Fibroblast of skin of abdomen (primary cell): ENCODE data around the gene INMT.

Source experiments
- DNase-seq: peaks from one replicate; pipeline ENCODE4 v3.0.0-alpha.2; 2013

INMT gene

DNA sequence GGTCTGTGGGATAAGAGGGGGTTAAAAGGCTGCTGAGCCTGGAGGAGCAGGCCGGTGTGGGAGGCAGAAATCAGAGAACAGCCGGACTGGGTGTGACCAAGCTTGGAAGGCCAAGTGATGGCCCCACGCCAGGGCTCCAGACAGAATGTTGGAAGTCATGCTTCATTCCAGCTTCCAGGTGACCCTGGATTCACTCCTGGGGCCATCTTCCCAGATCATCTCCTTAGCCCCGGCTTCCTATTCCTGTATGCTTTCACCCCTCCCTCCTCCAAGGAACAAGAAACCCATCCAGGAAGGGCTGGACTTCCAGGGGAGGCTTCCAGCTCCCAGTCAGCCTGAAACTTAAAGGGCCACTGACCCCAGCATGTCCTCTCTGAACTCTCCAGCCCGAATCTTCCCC, 1.0 kb downstream of the INMT start:
- DNase-seq: no peak

DNA sequence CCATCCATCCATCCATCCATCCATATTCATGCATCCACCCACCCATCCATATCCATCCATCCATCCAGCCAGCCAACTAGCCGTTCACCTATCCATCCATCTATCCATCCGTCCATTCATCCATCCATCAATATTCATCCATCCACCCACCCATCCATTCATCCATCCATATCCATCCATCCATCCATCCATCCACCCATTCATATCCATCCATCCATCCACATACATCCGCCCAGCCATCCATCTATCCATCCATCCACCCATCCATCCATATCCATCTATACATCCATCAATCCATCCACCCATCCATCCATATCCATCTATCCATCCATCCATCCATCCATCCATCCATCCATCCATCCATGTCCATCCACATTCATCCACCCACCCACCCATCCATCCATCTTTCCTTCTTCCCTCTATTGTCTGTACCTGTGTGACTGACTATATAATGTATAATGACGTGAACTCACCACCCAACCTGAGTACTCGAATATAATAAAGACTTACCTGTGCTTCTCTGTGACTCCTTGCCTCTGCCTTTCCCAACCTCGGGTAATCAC, 2.5 kb downstream of the INMT start:
- DNase-seq: no peak

DNA sequence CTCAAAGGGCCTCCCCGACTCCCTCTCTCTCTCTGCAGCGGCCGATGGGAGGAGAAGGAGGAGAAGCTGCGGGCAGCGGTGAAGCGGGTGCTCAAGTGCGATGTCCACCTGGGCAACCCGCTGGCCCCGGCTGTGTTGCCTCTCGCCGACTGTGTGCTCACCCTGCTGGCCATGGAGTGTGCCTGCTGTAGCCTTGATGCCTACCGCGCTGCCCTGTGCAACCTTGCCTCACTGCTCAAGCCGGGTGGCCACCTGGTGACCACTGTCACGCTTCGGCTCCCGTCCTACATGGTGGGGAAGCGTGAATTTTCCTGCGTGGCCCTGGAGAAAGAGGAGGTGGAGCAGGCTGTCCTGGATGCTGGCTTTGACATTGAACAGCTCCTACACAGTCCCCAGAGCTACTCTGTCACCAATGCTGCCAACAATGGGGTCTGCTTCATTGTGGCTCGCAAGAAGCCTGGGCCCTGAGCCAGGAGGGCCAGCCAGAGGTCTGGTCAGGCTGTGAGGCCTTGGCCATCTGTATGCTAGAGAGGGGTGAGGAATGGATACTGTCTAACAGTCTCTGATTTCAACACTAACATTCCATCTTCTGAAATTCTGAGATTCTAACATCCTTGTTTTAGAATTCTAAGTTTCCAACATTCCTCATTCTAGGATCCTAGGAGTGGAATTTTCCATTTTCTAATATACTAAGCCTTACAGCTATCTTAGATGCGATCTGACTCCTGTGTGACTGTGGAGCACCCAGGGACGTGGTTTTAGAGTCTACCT, 3.6 kb downstream of the INMT start:
- DNase-seq: peak; percentile 26

DNA sequence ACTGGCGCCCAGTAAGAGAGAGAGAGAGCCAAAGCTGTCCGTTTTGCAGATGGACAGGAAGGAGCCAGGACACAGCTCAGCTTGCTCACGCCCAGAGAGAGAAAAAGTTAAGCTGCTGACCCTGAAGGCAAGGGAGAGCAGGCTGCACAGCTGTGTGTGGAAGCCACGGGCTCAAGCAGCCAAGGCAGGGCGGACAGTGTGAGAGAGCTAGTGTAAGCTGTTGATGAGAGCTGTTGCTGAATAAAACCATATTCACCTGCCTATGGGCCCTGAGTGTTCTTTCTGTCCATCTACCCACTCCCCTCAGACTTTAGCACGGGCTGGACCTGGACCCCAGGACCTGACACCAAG, 5.4 kb downstream of the INMT start:
- DNase-seq: no peak

DNA sequence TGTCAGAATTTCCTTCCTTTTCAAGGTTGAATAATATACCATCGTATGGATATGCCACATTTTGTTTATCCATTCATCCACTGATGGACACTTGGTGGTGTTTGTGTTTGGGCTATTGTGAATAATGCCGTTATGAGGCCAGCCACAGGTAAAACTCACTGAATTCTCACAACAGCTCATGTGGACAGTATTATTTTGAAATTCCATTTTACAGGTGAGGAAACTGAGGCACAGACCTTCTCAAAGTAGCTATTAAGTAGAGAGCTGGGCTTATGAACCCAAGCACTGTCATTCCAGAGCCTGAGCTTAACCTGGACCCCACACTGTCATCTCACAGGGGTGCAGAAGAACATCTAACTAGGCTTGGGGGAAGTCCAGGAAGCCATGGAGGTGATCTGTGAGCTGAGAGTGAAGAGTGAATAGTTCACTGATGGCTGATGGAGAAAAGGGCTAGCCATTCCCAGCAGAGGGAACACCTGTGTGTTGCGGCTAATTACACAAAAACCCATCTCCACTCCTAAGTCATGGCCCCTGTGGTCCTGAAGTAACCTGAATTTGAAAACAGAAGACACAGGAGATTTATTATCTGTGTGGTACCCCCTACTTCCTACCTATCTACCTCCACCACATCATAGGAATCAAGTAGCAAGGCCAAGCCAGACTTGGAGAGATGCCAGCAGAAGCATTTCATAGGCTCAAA, 8.7 kb downstream of the INMT start:
- no peak for DNase-seq

DNA sequence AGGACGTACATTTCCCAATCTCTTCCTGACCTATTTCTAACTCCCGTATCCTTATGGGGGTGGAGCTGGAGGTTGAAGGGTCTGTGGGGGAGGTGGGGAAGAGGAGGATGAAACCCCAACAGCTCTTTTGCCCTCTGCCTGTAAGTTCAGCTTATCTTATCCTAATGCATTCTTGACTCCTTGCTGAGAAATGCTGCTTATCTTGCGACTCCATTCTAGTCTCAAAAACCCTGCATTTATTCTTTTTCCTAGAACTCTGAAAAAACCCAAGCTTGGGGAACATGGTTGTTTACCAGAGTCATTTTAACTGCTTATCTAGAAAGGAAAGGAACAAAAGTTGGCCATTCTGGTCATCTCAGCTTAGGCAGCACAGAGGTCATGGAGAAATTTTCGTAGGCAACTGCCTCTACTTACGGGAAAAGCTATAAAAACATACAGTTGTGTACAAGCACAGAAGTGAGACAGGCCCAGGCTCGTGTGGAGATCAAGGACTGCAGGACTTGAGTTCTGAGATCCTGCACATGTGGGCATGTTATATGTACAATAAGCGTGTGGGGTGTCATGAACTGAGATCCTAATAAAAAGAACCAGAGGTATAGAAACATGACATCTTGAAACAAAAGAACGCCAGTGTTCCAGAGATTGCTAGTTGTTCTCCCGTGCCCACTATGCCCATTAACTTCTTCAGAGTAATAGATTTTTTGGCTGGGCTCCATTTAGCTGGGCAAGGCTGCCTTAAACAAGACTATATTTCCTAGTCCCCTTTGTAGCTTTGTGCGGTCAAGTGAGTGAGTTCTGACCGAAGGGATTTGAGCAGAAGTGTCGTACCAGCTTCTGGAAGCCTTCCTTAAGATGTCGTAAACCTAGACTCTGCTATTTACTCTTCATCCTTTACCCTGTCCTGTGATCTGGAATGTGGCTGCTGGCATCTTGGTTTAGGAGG, 9.6 kb downstream of the INMT start:
- DNase-seq: no peak

DNA sequence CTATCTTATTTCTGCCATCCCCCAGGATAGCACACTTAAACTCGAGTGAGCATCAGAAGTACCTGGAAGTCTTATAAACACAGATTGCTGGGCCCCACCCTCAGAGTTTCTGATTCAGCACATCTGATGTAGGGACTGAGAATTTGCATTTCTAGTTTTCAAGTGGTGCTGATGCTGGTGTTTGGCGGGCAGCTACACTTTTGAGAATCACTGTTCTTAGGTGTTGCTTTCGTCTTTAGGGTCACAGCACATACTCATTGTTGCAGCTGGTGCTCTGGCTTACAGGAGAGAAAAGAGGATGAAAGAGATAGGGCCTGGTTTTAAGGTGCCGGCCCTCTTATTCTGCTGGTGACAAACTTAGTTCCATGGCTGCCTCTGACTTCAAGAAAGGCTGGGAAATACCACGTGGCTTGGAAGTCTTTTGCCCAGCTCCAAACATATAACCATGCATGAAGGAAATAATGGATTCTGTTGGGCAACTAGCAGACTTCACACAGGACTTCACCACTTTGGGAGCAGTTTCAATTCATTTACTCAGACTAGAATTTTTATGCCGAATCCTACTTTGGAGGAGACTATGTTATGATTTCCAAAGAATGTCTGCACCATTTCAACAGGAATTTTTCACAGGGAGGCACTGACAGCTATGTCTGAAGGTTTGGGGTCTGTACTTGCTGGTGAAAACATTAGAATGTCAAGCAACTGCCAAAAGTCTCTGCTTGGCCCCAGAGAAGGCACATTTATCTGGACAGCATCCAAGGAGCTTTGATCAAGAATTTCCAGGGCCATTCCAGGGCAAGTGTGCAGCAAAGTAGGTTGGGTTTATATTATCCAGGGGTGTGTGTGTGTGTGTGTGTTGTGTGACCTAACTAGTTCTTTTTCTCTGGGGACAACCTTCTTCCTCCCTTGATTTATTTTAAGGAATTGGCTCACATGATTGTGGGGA, 12.4 kb downstream of the INMT start:
- DNase-seq: peak; percentile 82

DNA sequence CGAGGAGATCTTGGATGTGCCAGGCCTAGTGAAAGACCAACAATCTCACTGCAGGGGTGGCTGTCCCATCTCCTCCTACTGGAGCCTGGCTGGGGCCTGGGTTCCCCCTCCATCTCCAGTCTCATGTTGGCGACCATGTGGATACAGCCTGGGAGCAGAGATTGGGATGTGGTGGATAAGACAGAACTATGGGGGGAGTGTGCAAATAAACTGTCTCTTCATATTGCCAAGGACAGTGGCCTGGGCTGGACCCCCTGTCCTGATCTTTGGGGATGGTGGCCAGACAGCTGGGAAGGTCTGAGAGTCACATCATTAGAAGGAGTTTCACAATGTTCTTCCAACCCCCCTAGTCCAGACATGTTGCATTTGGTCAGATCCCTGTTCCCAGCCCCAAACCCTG, 13.5 kb downstream of the INMT start:
- no peak for DNase-seq

DNA sequence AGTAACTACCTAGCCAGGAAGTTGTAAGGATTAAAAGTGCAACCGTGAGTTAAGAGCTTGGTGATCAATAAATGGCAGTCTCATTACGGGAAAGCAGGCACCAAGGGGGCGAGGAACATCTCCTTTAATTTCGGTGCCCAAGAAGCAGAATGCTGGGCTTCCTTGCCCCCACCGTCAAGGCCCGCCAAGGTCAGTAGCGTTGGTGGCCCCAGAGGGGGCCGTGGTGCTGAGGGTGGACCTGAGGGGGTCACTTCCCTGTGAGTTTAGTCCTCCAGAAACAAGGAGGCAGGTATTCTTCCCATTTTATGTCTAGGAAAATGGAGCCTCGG, 18.9 kb downstream of the INMT start:
- DNase-seq: no peak

DNA sequence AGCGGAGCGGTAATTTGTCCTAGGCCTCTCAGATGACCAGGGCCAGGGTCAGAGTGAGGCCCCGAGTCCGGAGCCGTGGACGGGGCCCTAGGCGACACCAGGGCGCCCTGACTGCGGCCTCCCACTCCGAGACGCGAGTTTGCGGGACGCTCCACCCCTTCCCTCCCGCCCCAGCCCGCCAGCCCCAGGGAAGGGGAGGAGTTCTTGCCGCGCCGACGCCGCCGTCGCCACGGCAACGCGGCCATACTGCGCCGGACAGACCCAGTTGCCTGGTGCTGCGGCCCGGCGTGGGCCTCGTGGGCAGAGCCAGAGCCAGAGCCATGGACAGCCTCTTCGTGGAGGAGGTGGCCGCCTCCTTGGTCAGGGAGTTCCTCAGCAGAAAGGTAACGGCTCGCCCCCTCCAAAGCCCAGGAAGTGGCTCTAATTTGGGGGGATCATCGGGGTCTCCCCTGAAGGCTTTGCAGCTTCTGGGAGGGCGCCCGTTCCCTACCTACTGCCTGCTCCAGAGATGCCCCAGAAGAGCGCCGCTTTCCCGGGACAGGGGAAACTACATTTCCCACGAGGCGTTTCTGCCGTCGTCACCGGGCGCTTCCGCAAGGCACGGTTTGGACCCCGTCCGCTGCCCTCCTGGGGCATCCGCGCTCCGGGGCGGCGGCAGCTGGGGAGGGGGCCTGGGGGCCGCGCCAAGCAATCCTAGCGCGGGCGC, 19.4 kb downstream of the INMT start, which contains the start of gene MINDY4:
TSS of gene MINDY4 (plus strand) at position 244 of the 706 bp plus-strand sequence. CDS start at position 321, 77 bp downstream.
- peak; percentile 81 for DNase-seq

DNA sequence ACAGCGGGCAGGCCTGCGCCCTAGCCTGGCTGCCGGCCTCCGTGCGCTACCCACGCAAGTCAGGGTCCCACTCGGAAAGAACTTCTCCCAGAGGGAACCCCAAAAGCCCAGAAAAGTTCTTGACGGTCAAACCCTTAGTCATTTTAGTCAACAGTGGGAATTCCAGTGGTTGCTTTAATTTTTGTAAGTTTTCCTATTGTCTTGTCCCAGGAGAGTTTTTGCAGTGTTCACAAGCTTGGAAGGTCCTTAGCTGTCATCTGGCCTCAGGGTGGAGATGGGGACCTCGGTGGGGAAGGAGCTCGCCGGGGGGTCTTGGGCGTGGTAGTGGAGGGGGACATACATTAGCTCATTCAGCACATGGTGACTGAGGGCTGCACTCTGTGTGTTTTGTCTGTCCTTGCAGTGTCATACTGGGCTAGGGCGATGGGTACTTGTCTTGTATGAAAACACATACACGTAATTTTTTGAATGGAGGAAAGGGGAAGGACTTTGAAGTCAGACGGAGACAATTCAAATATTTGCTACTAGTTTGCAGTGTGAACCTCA, 20.0 kb downstream of the INMT start:
- no peak for DNase-seq

DNA sequence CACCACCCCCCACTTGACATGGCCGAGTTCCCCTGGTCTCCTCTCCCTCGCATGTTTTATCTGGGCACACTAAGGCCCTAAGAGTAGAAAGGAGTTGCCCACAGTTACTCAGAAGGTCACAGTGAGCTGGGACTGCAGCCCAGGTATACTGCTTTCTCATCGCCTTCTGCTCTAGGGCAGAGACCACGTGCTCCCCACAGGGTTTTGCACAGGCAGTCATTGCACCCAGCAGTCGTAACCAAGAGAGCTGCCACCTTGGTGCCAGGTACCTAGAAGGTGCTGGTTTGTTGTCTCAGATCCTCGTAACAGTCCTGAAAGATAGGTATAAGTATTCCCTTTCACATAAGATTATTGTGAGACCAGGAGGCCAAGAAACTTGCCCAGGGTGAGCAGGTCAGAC, 21.0 kb downstream of the INMT start:
- no peak for DNase-seq

DNA sequence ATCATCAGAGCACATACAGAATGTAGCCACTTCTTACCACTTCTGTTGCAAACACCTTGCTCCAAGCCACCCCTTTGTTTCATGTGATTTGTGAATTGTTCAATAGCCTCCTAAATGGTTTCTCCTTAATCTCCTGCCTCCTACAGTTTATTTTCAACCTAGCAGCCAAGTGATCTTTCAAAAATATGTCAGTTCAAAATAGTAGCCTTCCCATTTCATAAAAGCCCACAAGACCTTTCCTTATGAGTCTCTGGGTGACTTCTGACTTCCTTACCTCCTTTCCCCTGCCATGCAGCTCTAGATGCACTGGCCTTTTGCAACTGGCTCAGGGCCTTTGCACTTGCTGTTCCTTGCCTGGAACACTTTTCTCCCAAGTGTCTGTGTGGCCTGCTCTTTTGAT, 24.1 kb downstream of the INMT start:
- DNase-seq: no peak

DNA sequence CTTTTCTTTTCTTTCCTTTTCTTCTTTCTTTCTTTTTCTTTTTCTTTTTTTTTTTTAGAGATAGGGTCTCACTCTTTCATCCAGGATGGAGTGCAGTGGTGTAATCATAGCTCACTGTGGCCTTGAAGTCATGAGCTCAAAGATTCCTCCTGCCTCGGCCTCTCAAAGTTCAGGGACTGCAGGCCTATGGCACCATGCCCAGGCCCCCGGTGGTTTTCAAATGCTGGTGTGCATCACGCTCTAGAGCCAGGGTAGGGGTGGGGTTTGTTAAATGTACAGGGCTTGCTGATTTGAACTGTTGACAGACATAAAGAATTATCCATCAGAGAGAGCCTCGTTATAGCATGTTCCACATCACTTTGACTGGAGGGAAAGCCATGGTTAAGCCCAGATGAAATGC, 25.0 kb downstream of the INMT start:
- DNase-seq: no peak

DNA sequence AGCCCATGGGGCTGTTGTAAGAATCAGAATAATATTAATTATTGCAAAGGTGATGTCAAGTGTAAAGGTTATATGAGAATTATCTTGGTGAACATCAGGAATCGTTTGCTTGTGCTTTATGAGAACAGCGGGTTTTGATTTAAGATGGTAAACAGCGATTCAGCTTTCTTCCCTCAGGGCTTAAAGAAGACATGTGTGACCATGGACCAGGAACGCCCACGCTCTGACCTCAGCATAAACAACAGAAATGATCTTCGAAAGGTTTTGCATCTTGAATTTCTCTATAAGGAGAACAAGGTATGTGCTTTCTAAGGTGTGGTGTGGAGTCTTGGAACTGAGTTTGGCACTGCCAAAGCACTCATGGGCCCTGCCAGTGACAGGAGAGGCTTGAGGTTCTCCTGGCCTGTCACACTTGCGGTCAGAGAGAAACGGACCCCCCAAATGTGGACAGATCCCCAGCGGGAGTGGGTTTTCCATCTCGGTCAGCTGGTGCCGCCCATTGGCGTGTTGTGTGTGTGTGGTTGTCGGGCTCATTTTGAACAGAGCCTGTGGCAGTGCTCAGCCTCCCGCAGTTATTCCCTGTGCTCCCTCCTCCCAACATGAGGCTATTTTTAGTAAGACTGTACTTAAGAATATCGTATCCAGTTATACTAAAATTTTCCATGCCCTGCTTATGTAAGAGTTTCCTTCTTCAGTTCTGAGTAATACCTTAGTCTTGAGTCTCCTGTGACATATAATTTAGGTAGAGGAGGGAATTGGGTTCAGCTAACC, 26.5 kb downstream of the INMT start:
- no peak for DNase-seq

DNA sequence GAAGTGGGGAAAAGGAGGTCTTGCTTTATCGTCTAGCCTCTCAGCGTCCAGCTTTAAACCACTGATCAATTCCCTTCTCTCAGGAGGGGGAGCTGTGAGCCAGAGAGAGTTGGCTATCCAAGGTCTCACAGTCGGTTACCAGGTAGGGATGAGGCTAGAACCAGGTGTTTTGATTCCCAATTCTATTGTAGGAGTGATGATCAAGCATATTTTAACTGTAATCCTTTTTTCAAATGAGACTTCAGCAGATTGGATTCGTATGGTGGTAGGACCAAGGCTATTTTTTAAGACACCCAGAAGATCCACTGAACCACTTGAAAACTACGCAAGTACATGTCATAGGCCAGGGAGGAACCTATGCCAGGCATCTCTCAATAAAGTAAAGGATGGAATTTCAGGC, 27.6 kb downstream of the INMT start:
- no peak for DNase-seq

DNA sequence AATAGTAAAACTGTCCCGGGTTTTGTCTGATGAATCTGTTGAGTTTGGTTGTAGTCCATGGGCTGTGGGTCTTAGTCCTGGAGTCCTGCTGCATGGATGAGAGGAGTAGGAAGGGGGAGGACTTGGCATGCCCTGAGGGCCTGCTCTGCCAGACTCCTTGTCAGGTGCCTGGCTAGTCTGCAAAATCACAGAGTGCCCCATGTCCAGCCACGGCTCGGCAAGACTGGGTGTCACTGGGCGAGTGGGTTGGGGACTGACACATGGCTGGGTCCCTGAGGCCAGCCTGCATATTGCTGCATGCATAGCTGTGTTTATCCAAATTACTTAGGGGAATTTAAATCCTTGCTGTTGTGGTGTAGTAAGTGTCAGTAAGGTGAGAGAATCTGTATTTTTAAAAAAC, 29.0 kb downstream of the INMT start:
- DNase-seq: no peak

DNA sequence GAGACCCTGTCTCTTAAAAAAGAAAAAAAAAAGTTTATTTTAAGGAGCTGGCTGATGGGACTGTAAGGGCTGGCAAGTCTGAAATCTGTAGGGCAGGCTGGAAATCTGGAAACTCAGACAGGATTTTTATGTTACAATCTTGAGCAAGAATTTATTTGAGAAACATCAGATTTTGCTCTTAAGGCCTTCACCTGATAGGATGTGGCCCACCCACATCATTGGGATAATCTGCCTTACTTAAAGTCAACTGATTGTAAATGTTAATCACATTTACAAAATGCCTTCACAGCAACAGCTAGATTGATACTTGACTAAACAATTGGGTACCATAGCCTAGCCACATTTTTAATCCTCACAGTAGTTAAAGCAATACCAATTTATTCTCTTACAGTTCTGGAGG, 30.8 kb downstream of the INMT start:
- DNase-seq: no peak

DNA sequence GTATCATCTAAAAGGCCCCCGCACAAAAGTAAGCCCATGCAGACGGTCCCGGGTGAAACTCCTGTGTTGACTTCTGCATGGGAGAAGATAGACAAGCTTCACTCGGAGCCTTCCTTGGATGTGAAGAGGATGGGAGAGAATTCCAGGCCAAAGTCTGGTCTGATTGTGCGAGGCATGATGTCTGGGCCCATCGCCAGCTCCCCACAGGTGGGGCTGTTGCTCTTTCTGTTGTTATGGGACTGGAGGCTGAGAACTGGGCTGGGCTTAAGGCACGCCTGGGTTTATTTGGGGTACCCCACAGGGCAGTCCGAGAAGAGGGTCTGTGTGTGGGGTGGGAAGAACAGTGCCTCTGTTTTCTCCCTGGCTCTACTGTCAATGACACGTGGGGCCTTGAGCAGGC, 33.9 kb downstream of the INMT start:
- DNase-seq: no peak

DNA sequence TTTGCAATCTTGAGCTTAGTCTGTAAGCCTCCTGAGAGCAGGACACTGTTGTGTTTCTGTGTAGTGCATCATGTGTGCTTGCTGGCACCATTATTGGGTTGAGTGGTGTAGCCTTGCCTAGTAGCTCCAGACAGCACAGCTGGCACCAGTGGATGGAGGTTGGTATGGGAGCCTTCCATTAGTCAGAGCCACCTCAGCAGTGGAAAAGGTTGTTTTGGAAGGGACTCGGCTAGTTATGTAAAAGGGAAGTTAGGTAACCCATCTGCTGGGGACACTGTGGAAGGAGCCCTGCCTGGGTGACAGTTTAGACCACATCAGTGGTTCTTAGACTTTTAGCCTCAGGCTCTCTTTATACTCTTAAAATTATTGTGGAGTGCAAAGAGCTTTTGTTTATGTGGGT, 35.6 kb downstream of the INMT start:
- DNase-seq: no peak
